Stimulated activated naive CD4-positive, alpha-beta T cell (primary cell): ENCODE measurements around the gene OR6K3.
"Not testable (repeated sequence)": the region's sequence is repeated elsewhere in the genome, so short reads cannot be mapped to it uniquely, and the experiment has no call there.

Source experiments
- DNase-seq, 6 experiments: peaks; one replicate each; lab custom pipeline; 2025; lab: John Stamatoyannopoulos, UW

Gene OR6K3

DNA sequence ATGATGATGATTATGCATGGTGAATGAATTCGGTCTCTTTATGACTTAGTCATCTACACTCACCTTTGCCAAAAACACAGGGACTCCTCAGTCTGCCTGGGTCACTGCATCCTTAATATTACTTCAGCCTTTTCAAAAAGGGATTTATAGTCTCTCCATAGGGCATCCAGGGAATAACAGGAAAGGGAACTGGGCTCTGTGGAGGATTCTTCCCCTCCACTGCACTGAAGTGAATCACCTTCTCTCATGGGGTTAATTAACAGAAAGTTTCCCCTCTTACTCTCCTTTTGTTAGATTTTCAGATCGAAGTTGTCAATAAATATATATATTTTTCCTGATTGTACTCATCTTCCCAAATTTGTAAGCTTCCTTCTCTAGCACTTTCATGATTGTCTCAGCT, at the start of gene OR6K3:
TSS of gene OR6K3 (minus strand) at position 101 of the 400 bp plus-strand sequence. CDS start 2,605 bp downstream, outside the sequence.
- DNase-seq: no peak

DNA sequence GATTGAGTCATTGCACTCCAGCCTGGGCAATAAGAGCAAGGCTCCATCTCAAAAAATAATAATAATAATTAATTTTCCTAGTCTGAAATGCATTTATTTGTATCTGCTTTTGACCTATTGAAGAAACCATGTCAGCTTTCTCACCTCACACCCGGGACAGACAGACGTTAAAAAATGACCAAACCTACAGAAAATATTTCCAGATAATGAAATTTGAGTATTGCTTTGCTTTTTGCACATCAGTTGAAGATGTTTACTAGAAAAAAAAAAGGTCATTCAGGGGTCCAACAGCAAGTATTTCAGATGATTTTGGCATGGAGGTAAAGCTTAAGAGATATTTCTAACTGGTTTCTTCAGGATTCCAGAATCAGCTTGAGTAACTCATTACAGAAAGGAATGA, 33.9 kb upstream of the OR6K3 start, which contains the start of gene OR6K6:
TSS of gene OR6K6 (plus strand) at position 301 of the 400 bp plus-strand sequence. CDS start 168 bp downstream, outside the sequence.
- DNase-seq: no peak

DNA sequence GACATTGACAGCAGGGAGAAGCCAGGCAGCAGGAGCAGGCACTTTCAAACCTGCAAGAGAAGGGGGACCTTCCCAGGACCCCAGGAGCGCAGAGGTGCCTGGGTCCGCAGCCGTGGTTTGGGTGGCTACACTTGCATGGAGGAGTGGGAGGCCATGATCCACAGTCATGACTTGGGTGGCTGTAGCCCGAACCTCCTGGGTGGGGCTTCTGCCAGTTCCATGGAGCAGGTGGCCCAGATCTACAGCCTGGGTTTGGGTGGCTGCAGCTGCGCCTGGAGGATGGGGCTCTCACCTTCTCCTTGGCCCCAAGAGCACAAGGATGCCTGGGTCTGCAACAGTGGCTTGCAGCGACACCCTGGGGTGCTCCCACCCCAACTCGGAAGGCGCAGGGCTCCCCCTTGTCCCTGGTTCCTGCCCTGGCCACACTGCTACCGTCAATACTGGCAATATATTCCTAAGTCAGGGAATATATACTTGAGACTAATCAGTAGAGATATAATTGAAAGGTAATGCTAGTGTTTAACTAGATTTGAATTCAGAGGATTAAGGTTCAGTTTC, 31.7 kb upstream of the OR6K3 start:
- no peak for DNase-seq

DNA sequence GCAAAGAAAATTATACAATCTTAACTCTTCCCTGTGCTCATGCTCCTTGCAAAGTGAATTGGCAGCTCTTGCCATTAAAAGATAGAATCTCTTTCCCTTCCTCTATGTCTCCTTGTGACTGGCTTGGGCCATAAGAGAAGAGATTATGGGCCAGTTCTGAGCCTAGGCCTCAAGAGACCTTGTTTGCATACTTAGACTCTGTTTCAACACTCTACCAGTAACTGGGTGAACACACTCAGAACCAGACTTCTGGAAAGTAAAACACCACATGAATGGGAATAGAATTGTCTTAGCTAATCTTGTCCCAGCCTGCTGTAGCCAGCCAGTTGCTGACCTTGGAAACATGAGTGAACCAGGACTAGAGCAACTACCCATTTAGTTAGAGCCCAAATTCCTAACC, 15.3 kb upstream of the OR6K3 start:
- DNase-seq: no peak

GRCh38 chr1:158732524-158732923, 12.0 kb upstream of the OR6K3 start:
- no peak for DNase-seq

GRCh38 chr1:158731707-158732106, 11.2 kb upstream of the OR6K3 start:
- DNase-seq: no peak

GRCh38 chr1:158730453-158730852, 9.9 kb upstream of the OR6K3 start:
- DNase-seq: no peak

GRCh38 chr1:158728510-158729225, 8.1 kb upstream of the OR6K3 start:
- no peak for DNase-seq

DNA sequence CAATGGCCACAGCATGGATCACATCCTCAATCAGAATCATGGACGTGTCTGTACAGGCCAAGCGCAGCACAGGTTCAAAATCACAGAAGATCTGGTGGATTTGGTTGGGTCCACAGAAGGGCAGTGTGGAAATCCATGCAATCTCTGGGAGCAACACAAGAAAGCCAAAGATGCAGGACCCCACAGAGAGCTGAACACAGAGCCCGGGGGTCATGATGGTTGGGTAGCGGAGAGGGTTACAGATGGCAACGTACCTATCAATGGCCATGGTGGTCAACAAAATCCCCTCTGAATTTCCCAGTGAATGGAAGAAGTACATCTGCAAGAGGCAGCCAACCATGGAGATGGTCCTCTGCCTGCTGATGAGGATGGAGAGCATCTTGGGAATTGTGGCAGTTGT, 3.9 kb upstream of the OR6K3 start:
- no peak for DNase-seq

GRCh38 chr1:158719664-158720063, 856 bp downstream of the OR6K3 start:
- no peak for DNase-seq

DNA sequence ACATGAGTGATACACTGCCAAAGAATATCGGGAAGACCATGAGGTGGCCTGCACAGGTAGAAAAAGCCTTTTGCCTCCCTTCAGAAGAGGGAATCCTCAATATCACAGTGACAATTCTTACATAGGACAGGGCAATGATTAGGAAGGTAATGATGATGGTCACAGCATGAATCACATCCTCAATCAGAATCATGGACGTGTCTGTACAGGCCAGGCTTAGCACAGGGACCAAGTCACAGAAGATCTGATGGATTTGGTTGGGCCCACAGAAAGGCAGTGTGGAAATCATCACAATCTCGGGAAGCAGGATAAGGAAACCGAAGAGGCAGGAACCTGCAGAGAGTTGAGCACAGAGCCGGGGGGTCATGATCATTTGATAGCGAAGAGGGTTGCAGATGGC, 3.2 kb downstream of the OR6K3 start:
- DNase-seq: no peak

DNA sequence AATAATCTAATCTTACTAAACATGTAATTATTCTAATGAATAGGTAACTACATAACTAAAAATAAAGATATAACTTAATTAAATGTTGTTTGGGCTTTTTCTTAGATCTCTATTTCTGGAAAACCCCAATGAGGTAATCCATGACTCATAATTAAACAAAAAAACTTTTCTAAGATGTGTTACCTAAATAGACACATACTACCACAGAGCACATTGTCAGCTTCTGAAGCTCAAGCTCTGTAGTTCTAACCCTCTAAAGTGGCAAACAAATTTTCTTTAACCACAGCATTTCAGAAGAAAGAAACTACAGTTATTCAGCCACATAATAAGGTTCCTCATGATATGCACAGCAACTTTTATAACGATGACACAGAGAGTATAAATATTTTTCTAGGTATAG, 4.2 kb downstream of the OR6K3 start:
- DNase-seq: no peak

DNA sequence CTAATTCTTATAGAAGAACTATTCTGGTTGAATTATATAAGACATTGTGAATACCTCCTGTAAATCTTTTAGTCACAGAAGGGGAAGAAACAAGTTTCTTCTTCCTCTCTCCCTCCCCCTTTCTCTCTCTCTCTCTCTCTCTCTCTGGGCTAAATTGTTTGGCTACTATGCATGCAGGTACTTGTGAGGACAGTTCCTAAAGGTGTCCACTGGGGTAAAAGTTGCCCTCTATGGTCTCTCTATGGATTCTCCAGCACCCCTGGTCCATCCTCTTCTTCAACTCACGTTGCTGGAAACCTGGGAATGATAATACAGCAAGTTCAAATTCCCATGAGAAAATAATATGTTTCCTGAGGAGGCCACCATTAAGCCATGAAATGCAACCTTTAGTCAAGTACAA, 5.8 kb downstream of the OR6K3 start:
- DNase-seq: no peak

- no peak for DNase-seq
Measured at GRCh38 chr1:158711098-158711497, 9.4 kb downstream of the OR6K3 start.

- DNase-seq: no peak
Measured at GRCh38 chr1:158706096-158706495, 14.4 kb downstream of the OR6K3 start.

DNA sequence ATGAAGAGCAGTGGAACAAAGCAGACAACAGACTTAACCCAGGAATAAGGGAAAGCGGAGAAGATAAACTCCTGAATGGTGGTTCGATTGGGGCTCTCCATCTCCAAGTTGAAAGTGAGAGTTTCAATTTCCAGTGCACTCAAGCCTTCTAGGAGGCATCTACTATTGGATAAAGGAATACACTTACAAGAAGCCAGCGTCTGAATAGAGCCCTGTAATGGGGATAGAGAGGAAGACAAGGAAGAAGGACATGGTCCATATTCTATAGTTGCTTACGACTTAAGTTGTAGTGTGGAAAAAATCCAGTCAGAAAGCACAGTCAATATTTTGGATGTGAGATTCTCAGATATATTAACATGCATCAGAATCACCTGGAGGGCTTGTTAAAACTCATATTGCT, 20.0 kb downstream of the OR6K3 start, which contains the start of gene OR6K2:
TSS of gene OR6K2 (minus strand) at position 101 of the 400 bp plus-strand sequence. CDS start at position 101, 0 bp downstream.
- DNase-seq: no peak

GRCh38 chr1:158694596-158694995, 25.9 kb downstream of the OR6K3 start:
- DNase-seq: no peak

DNA sequence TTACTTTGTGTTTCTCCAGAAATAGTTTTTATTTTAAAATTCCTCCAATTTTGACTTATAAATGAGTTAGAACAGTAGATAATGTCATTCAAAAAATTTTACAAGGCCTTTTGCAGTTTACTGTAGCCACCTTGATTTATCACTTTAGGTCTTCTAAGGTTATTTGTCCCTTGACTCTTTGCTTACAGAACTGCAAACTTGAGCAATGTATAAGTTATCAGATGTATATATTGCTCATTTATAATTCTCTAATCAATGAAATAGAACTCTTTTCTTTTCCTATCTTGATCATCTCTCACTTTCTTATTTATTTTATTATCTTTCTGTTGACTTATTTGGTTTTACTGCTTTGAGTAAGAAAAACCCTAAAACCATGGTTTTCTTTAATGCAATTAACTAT, 28.2 kb downstream of the OR6K3 start:
- DNase-seq: no peak

GRCh38 chr1:158691907-158692306, 28.6 kb downstream of the OR6K3 start:
- no peak for DNase-seq

GRCh38 chr1:158691149-158691548, 29.4 kb downstream of the OR6K3 start:
- DNase-seq: not testable (repeated sequence)

GRCh38 chr1:158689875-158690274, 30.6 kb downstream of the OR6K3 start:
- DNase-seq: no peak

DNA sequence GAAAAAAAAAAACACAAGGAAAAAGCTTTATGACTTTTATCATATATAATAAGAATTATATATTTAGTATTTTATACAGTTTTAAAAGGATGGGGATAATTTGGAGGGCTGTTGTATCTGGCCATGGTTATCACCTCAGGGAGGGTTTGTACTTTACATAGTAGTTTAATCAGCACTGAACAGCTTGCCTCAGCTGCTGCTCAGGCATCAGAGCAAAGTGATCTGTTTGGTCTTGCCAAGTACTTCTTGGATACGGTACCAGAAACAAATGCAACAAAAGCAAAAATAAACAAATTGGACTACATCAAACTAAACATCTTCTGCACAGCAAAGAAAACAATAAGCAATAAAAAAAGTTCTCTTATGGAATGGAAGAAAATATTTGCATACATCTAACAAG, 31.4 kb downstream of the OR6K3 start:
- no peak for DNase-seq

- DNase-seq: not testable (repeated sequence)
Measured at GRCh38 chr1:158688343-158688742, 32.2 kb downstream of the OR6K3 start.

GRCh38 chr1:158687037-158687436, 33.5 kb downstream of the OR6K3 start:
- no peak for DNase-seq
